ENCODE data around the gene COL4A2.

The COL4A2 gene

GRCh38 chr13:110430391-110431336, 123.6 kb downstream of the COL4A2 start:
- in situ Hi-C loops (cut with HindIII; ENCODE audit: low sequenced_read_pairs), result no loop called here

GRCh38 chr13:110431425-110432294, 124.6 kb downstream of the COL4A2 start:
- in situ Hi-C loops (cut with HindIII; ENCODE audit: low sequenced_read_pairs), result no loop called here

DNA sequence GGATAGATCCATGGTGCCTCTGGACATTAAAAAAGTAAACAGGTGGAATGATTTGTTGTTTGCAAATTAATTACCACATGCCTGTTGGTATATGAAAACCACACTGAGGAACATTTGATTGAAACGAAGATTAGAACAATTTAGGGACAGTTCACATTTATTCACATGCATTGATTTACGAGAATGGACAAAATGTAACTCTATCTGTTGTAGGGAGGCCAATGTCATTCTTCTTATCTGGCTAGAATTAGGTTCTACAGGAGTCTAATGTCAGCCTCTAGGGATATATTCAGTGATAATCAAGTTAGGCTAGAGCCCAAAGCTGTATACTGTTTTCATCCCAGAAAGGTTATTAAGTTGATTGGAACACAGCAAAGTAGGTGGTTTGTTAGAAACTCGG, 125.4 kb downstream of the COL4A2 start:
- in situ Hi-C loops (cut with HindIII; ENCODE audit: low sequenced_read_pairs), result no loop called here

DNA sequence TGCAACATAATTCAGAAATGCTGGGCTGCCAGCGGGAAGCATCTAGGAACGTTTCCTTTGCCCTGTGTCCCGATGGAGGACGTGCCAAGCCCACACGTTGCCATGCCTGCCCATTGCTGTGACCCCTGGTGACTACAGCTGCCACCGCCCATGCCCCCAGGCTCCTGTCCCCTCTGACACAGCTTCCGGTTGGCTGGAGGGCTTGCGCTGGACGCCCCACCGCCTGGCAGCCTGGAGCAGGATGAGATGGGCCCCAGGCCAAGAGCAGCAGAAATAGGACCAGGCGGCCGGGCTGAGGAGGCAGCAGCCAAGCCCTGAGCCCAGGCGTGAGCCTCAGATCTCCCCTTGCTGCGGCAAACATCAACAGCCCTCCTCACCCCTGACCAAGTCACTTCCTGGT, 125.9 kb downstream of the COL4A2 start:
- in situ Hi-C loops (cut with HindIII; ENCODE audit: low sequenced_read_pairs), result no loop called here

GRCh38 chr13:110434629-110435028, 127.5 kb downstream of the COL4A2 start:
- in situ Hi-C loops (cut with HindIII; ENCODE audit: low sequenced_read_pairs), result no loop called here

DNA sequence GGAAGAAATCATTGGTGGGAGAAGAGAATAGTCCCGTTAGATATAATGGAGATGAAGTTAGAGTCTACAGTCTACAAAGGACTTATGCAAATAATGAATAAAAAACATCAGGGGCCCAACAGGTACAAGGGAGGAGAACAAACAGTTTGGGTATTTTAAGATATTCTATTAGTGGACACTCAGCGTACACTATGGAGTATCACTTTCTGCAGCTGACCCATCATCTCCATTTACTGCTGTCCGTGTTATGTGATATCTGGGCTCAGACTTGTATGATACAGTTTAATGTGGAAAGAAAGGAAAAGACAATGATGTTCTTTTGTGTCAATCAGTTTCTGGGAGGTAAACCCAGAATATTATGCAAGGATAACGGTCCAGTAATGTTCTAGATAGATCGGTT, 128.2 kb downstream of the COL4A2 start:
- in situ Hi-C loops (cut with HindIII; ENCODE audit: low sequenced_read_pairs), result no loop called here

GRCh38 chr13:110436276-110436675, 129.2 kb downstream of the COL4A2 start:
- in situ Hi-C loops (cut with HindIII; ENCODE audit: low sequenced_read_pairs), result no loop called here

GRCh38 chr13:110436786-110437370, 129.8 kb downstream of the COL4A2 start:
- in situ Hi-C loops (cut with HindIII; ENCODE audit: low sequenced_read_pairs), result no loop called here

- in situ Hi-C loops (cut with HindIII; ENCODE audit: low sequenced_read_pairs), result no loop called here
Measured at GRCh38 chr13:110438211-110438610, 131.1 kb downstream of the COL4A2 start.

DNA sequence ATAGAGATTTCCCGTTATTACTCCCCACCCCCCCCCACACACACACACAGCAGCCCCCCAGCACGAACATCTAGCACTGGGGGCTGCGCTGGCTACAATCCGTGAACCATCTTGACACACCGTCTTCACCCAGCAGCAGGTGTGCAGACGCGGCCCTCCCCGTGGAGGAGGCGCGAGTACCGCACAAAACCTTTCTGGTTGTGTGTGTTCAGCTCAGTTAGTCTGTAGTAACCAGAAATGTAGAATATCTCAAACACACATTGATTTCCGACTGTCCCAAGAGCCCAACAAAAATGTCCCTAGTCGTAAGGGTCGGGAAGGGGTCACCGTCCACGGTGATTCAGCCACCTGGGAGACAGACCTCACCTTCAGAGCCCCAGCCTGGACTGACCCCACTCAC, 131.7 kb downstream of the COL4A2 start:
- in situ Hi-C loops (cut with HindIII; ENCODE audit: low sequenced_read_pairs), result no loop called here

- in situ Hi-C loops (cut with HindIII; ENCODE audit: low sequenced_read_pairs), result no loop called here
Measured at GRCh38 chr13:110440946-110441731, 134.1 kb downstream of the COL4A2 start.

GRCh38 chr13:110442930-110443621, 136.0 kb downstream of the COL4A2 start:
- in situ Hi-C loops (cut with HindIII; ENCODE audit: low sequenced_read_pairs), result no loop called here

DNA sequence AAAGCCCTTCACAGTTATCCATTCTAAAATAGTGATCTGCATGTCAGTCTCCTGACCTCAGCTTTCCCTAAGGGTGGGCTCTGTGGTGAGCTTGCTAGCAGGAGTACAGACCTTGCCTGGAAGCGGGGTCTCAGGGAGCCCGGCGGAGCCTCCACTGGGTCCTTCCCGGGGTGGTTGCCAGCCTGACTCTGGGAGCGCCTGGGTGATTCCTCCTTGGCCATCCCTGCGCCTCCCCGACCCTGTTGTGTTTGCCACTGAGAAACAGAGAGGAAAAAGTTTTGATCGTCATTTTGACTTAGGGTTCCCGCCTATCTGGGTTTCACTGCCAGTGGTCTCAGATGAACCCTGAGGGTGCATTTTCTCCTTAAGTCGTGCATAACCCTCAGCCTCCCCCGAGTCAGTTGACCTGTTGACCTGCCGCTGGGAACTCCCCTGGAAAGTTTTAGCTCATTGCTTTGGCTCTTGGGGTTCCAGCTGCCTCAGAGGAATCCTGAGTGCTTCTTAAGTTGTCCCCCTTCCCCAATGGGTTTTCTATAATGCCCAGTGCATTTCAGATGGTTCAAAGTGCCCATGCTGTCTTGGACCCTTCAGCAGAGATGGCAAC, 136.6 kb downstream of the COL4A2 start:
- in situ Hi-C loops (cut with HindIII; ENCODE audit: low sequenced_read_pairs), result no loop called here

- in situ Hi-C loops (cut with HindIII; ENCODE audit: low sequenced_read_pairs), result no loop called here
Measured at GRCh38 chr13:110444226-110444653, 137.2 kb downstream of the COL4A2 start.

DNA sequence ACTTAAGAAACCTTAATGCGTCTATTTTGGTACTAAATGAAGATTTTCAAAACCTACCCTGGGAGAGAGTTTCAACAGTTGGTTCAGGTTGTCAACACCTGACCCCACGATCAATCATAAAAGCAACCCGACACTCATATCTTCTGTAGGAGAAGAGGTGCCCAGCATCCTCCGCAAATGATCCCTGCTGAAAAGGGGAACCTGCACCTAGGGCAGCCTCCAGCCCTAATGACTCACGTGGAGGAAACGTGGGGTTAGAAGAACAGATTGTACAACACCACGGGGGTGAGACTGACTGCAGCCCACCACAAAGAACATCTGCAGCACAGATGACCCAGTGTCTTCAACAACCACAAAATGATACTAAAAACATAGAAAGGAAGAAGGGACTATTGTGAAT, 138.1 kb downstream of the COL4A2 start:
- in situ Hi-C loops (cut with HindIII; ENCODE audit: low sequenced_read_pairs), result no loop called here

DNA sequence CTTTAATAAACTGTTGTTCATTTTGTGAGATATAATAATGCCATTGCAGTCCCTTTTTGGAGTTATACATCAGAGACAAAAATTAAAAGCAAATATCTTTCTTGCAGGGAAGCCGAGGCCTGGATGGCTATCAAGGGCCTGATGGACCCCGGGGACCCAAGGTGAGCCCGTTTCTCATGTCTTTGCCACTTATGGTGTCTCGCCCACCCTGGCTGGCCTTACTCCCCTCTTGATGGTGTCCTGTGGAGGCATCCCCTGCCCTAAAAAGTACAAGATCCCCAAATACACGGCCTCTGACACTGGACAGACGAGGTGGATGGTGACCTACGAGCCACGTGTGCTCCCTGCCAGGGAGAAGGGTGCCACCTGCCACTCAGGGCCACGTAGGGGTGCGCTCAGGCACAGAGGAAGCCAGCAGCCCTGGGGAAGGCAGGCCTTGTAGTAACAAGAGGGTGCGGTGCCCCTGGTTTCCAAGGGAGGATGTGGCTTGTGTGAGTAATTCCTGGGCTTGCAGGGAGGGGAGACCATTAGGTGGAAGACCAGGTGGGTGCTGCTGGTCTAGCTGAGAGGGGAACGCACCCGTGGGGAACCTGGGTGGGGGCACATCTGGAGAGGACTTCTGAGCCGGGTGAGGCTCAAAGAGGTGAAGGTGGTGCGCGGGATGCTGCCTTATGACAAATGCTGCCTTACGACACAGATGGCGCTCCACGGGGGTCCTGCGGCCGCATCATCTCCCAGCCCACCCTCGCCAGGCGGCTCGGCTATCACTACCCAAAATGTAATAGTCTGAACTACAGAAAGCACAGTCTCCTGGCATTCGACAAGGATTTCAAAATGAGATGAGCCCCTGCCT, 138.9 kb downstream of the COL4A2 start:
- in situ Hi-C loops (cut with HindIII; ENCODE audit: low sequenced_read_pairs), result no loop called here

- in situ Hi-C loops (cut with HindIII; ENCODE audit: low sequenced_read_pairs), result no loop called here
Measured at GRCh38 chr13:110446575-110446890, 139.4 kb downstream of the COL4A2 start.

GRCh38 chr13:110447058-110447511, 140.0 kb downstream of the COL4A2 start:
- in situ Hi-C loops (cut with HindIII; ENCODE audit: low sequenced_read_pairs), result no loop called here

DNA sequence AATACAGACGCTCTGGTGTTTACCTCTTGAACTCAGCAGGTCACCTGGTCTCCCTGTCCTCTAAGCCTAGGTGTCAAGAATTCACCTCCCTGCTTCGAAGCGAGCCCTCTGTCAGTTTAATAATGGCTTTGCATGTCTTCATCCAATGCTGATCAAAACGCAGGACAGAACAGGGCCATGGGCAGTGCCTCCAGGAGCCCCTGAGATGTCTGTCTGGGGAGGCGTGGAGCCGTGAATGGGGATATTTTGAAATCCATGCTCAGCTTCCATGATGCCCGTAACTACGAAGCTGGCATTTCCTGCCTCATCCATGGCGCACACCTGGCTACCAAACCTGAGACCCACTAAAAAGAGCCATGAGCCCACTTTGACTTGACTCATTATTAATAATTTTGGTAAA, 140.7 kb downstream of the COL4A2 start:
- in situ Hi-C loops (cut with HindIII; ENCODE audit: low sequenced_read_pairs), result no loop called here
